Smooth muscle cell (in vitro differentiated cells): Measurements from ENCODE around the gene CEP57. TPM values are rescaled to one million over a fixed set of nuclear protein-coding genes. Genes with fewer than 3 reads are reported as not detected.

Source experiments
- DNase-seq: peaks from one replicate; lab custom pipeline; 2025; ENCODE audit not compliant: unreplicated experiment; lab: John Stamatoyannopoulos, UW
- H2AFZ ChIP-seq: fragments of 200-600 bp; sonication (generic); 2 replicates; pipeline ENCODE4 v1.6.0; 2016; ENCODE audit warnings: antibody characterized with exemption, low read depth, mild to moderate bottlenecking
- H3F3A ChIP-seq: fragments of 200-600 bp; sonication (generic); 2 replicates; pipeline ENCODE4 v1.6.0; 2017; ENCODE audit warnings: antibody characterized with exemption, low read depth
- H3K27ac ChIP-seq: fragments of 200-600 bp; sonication (generic); 2 replicates; pipeline ENCODE4 v1.5.1; 2016; ENCODE audit warnings: low read depth, mild to moderate bottlenecking
- H3K27me3 ChIP-seq: fragments of 200-600 bp; sonication (generic); 2 replicates; pipeline ENCODE4 v1.6.1; 2016; ENCODE audit warnings: low read depth, mild to moderate bottlenecking
- H3K36me3 ChIP-seq: fragments of 200-600 bp; sonication (generic); 2 replicates; pipeline ENCODE4 v1.5.1; 2016; ENCODE audit warnings: low read depth
- H3K4me1 ChIP-seq: fragments of 200-600 bp; sonication (generic); 2 replicates; pipeline ENCODE4 v1.5.1; 2016; ENCODE audit warnings: low read depth
- H3K4me2 ChIP-seq: fragments of 200-600 bp; sonication (generic); 2 replicates; pipeline ENCODE4 v1.6.0; 2016; ENCODE audit warnings: mild to moderate bottlenecking
- H3K4me3 ChIP-seq: fragments of 200-600 bp; sonication (generic); 2 replicates; pipeline ENCODE4 v1.5.1; 2016; ENCODE audit warnings: mild to moderate bottlenecking
- H3K79me2 ChIP-seq: fragments of 200-600 bp; sonication (generic); 2 replicates; pipeline ENCODE4 v1.6.0; 2016; ENCODE audit warnings: low read depth, mild to moderate bottlenecking
- H3K9ac ChIP-seq: fragments of 200-600 bp; sonication (generic); 2 replicates; pipeline ENCODE4 v1.6.0; 2016; ENCODE audit warnings: low read depth
- H3K9me3 ChIP-seq: fragments of 200-600 bp; sonication (generic); replicated peaks from 2 replicates; pipeline ENCODE4 v1.5.1; 2016; ENCODE audit warnings: low read depth
- H4K20me1 ChIP-seq: fragments of 200-600 bp; sonication (generic); 2 replicates; pipeline ENCODE4 v1.6.0; 2016; ENCODE audit warnings: low read depth
- CTCF ChIP-seq: fragments of 200-600 bp; sonication (generic); IDR thresholded peaks from 2 replicates; pipeline ENCODE4 v1.5.1; 2017; ENCODE audit warnings: borderline replicate concordance, mild to moderate bottlenecking, antibody characterized with exemption; ENCODE audit not compliant: insufficient read depth, poor library complexity, severe bottlenecking
- WGBS: methylation state at CpG from one replicate; pipeline ENCODE4 v1.1.7; 2016; ENCODE audit warnings: low lambda C conversion rate; 5-methylcytosine and 5-hydroxymethylcytosine counted together
- polyA plus RNA-seq: library from polyadenylated mRNA; unstranded; fragments of >200 nt; fragmentation: Nextera tagmentation; extraction: Ambion mirVana; gene quantifications from 2 replicates; pipeline ENCODE4 v1.2.1, GENCODE V29; 2016
- total RNA-seq: library from RNA; depleted of rRNA; stranded (reverse); fragments of >200 nt; gene quantifications from 2 replicates; pipeline ENCODE4 v1.2.3, GENCODE V29; 2014

CEP57 gene
- total and polyA plus RNA-seq, 2 experiments from 2014 or later, result 37.4 to 67.7 TPM

GRCh38 chr11:95767498-95767897 is 22.8 kb upstream of the CEP57 start:
- no peak for TF ChIP-seq CTCF
- no peak for DNase-seq
- Histone ChIP-seq H3F3A (peaks cover 8% of the 10 kb centered on the region), H3K4me2 (no peak overlapping the region), H3K4me3 (no peak overlapping the region), H3K9ac (no peak overlapping the region), H3K79me2 (peaks cover under 1% of the 10 kb centered on the region), H3K36me3 (peaks cover 10% of the 10 kb centered on the region), H4K20me1 (no peaks in the 10 kb centered on the region), H3K9me3 (no peaks in the 10 kb centered on the region), H2AFZ (no peak overlapping the region), H3K27me3 (no peaks in the 10 kb centered on the region), H3K4me1 (no peaks in the 10 kb centered on the region), H3K27ac (peak overlapping the region; percentile 6)
- 87% methylated on average over 1 of the region's 1 CpG for WGBS

GRCh38 chr11:95768521-95768920 is 21.8 kb upstream of the CEP57 start:
- peaks cover 10% of the 10 kb centered on the region for H3K36me3 ChIP-seq
- H2AFZ ChIP-seq, result no peak overlapping the region
- no peak overlapping the region for H3K4me2 ChIP-seq
- H3F3A ChIP-seq, result peaks cover 8% of the 10 kb centered on the region
- H3K9me3 ChIP-seq, result no peaks in the 10 kb centered on the region
- peaks cover 4% of the 10 kb centered on the region for H3K79me2 ChIP-seq
- no peaks in the 10 kb centered on the region for H3K27me3 ChIP-seq
- no peak overlapping the region for H3K4me3 ChIP-seq
- no peak overlapping the region for H3K9ac ChIP-seq
- no peak for DNase-seq
- H4K20me1 ChIP-seq, result no peaks in the 10 kb centered on the region
- 78% methylated on average over 2 of the region's 2 CpGs for WGBS
- H3K4me1 ChIP-seq, result no peaks in the 10 kb centered on the region
- peak overlapping the region; percentile 39 for H3K27ac ChIP-seq
- TF ChIP-seq CTCF, result no peak

GRCh38 chr11:95776859-95777258 is 13.4 kb upstream of the CEP57 start:
- Histone ChIP-seq H4K20me1 (no peaks in the 10 kb centered on the region), H3K9ac (no peak overlapping the region), H3K4me2 (no peak overlapping the region), H3K4me1 (no peaks in the 10 kb centered on the region), H3K79me2 (peaks cover 9% of the 10 kb centered on the region), H2AFZ (no peak overlapping the region), H3K27ac (no peak overlapping the region), H3K27me3 (no peaks in the 10 kb centered on the region), H3K9me3 (no peaks in the 10 kb centered on the region), H3F3A (no peaks in the 10 kb centered on the region), H3K36me3 (peaks cover 19% of the 10 kb centered on the region), H3K4me3 (no peak overlapping the region)
- no peak for DNase-seq
- no peak for TF ChIP-seq CTCF

- Histone ChIP-seq H3K4me2 (no peak overlapping the region), H3K9me3 (no peaks in the 10 kb centered on the region), H3F3A (no peaks in the 10 kb centered on the region), H3K4me3 (no peak overlapping the region), H3K27ac (no peak overlapping the region), H3K36me3 (peaks cover 31% of the 10 kb centered on the region), H3K79me2 (peaks cover 15% of the 10 kb centered on the region), H3K4me1 (no peaks in the 10 kb centered on the region), H2AFZ (no peak overlapping the region), H4K20me1 (no peaks in the 10 kb centered on the region), H3K27me3 (no peaks in the 10 kb centered on the region), H3K9ac (no peak overlapping the region)
- 96% methylated on average over 3 of the region's 3 CpGs for WGBS
- no peak for DNase-seq
- TF ChIP-seq CTCF, result no peak
Measured at GRCh38 chr11:95778699-95779098, 11.6 kb upstream of the CEP57 start.
